Uterus (tissue), 4 donors: ENCODE measurements around the gene CMAS. TPM values are rescaled to one million over a fixed set of nuclear protein-coding genes. Genes with fewer than 3 reads are reported as not detected.

ENCODE experiments used
- DNase-seq, 2 donors: peaks; one replicate each; pipeline ENCODE4 v3.0.0-alpha.2; 2019 to 2020
- H3K27ac ChIP-seq, 2 donors: fragments of 200-600 bp; sonication (generic); 1 replicate in 1 of 2; 2 replicates in 1 of 2; pipeline ENCODE4 v1.5.1; 2016 to 2018
- H3K27me3 ChIP-seq, 2 donors: fragments of 200-600 bp; sonication (generic); one replicate each; pipeline ENCODE4 v1.5.1; 2018 to 2019; ENCODE audit warnings: control low read depth in 1 of 2
- H3K36me3 ChIP-seq, 2 donors: fragments of 200-600 bp; sonication (generic); one replicate each; pipeline ENCODE4 v1.5.1; 2019; ENCODE audit warnings: control low read depth in 1 of 2
- H3K4me1 ChIP-seq, 2 donors: fragments of 200-600 bp; sonication (generic); one replicate each; pipeline ENCODE4 v1.5.1; 2018 to 2019; ENCODE audit warnings: control low read depth in 1 of 2
- H3K4me3 ChIP-seq, 2 donors: fragments of 200-600 bp; sonication (generic); 1 replicate in 1 of 2; 2 replicates in 1 of 2; pipeline ENCODE4 v1.5.1; 2018 to 2019; ENCODE audit warnings: mild to moderate bottlenecking in 1 of 2
- H3K9me3 ChIP-seq, 2 donors: fragments of 200-600 bp; sonication (generic); one replicate each; pipeline ENCODE4 v1.5.1; 2019; ENCODE audit warnings: control low read depth in 1 of 2
- POLR2A ChIP-seq, 2 donors: fragments of 450-650 bp; IDR thresholded peaks; one replicate each; pipeline ENCODE4 v1.6.1; 2016; ENCODE audit warnings: antibody characterized with exemption in 2 of 2, mild to moderate bottlenecking in 1 of 2, moderate library complexity in 1 of 2
- intact Hi-C: fragments of 100-400 bp; cut with DNase I; formaldehyde crosslinking; loops from one replicate; pipeline ENCODE4 v1.15.1; 2023; ENCODE audit warnings: low total_unique reads
- total RNA-seq, 4 donors: library from RNA; depleted of rRNA in 3 of 4; stranded (reverse); fragments of >200 nt in 3 of 4; gene quantifications; one replicate each; pipeline versions ENCODE4 v1.1.0 to v1.2.4, GENCODE V29; 2014 to 2023
- TF ChIP-seq, protein P1 (sequence below), 4 experiments: fragments of 200-600 bp in 2 of 4; fragments of 450-650 bp in 2 of 4; sonication (generic) in 2 of 4; IDR thresholded peaks; one replicate each; pipeline ENCODE4 v1.5.1; 2016 to 2019; ENCODE audit warnings: antibody characterized with exemption in 4 of 4, mild to moderate bottlenecking in 2 of 4, moderate library complexity in 1 of 4
- donor health status: DM: yes; HTN: yes; CAD: no.

Gene CMAS
- total RNA-seq, 4 donors from 2014 or later = 34.8 to 53.2 (median 39.9) TPM

DNA sequence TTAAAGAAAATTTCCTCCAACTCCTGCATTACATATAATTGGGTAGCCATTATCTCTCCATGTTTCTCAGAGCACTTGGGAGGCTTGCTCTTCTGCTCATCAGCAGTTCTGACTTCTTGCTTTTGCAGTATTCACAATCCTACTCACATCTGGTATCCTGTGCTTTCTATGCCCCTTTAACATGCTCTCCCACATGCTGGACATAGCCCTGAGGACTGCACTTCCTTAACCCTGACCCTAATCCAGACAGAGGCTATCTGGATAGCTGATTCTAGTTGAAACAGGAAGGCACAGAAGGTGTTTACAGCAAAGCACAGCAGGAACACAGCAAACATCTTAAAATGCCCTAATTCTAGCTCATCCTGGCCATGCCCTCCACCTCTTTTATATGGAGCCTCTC, 7.3 kb upstream of the CMAS start:
- intact Hi-C loops = no loop called here
- no peak for TF ChIP-seq POLR2A (IDR thresholded peaks at IDR 0.05)
- TF ChIP-seq, protein P1, sequence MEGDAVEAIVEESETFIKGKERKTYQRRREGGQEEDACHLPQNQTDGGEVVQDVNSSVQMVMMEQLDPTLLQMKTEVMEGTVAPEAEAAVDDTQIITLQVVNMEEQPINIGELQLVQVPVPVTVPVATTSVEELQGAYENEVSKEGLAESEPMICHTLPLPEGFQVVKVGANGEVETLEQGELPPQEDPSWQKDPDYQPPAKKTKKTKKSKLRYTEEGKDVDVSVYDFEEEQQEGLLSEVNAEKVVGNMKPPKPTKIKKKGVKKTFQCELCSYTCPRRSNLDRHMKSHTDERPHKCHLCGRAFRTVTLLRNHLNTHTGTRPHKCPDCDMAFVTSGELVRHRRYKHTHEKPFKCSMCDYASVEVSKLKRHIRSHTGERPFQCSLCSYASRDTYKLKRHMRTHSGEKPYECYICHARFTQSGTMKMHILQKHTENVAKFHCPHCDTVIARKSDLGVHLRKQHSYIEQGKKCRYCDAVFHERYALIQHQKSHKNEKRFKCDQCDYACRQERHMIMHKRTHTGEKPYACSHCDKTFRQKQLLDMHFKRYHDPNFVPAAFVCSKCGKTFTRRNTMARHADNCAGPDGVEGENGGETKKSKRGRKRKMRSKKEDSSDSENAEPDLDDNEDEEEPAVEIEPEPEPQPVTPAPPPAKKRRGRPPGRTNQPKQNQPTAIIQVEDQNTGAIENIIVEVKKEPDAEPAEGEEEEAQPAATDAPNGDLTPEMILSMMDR (IDR thresholded peaks at IDR 0.05) = no peak
- no peak overlapping the region for H3K27ac ChIP-seq
- no peaks in the 10 kb centered on the region for H3K36me3 ChIP-seq
- no peak overlapping the region for H3K4me3 ChIP-seq
- H3K27me3 ChIP-seq = no peaks in the 10 kb centered on the region
- peaks cover 0 to 4% of the 10 kb centered on the region in 2 donors for H3K4me1 ChIP-seq
- DNase-seq = no peak
- no peaks in the 10 kb centered on the region for H3K9me3 ChIP-seq

DNA sequence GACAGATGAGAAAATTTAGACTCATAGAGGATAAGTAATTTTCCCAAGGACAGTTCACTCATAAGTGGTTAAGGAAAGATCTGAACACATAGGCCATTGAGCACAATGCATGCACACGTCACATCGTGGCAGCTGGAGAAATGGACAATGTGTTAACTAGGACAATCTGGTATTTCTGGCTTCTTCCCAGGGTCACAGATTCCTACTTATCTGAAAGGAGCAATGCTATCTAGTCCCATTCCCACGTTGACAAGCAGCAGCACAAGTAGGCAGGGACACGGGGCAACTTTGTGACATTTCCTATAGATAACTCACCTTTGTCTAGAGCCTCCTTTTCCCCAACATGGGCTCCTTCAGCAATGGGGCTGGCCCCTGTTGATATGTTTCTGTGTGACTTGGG, 6.7 kb upstream of the CMAS start:
- DNase-seq = no peak
- H3K27ac ChIP-seq = no peak overlapping the region
- TF ChIP-seq, protein P1 (IDR thresholded peaks at IDR 0.05) = no peak
- TF ChIP-seq POLR2A (IDR thresholded peaks at IDR 0.05) = no peak
- no peak overlapping the region for H3K4me3 ChIP-seq
- H3K36me3 ChIP-seq = no peaks in the 10 kb centered on the region
- no peaks in the 10 kb centered on the region for H3K27me3 ChIP-seq
- H3K9me3 ChIP-seq = no peaks in the 10 kb centered on the region
- H3K4me1 ChIP-seq = peaks cover 0 to 4% of the 10 kb centered on the region in 2 donors
- intact Hi-C loops = no loop called here

DNA sequence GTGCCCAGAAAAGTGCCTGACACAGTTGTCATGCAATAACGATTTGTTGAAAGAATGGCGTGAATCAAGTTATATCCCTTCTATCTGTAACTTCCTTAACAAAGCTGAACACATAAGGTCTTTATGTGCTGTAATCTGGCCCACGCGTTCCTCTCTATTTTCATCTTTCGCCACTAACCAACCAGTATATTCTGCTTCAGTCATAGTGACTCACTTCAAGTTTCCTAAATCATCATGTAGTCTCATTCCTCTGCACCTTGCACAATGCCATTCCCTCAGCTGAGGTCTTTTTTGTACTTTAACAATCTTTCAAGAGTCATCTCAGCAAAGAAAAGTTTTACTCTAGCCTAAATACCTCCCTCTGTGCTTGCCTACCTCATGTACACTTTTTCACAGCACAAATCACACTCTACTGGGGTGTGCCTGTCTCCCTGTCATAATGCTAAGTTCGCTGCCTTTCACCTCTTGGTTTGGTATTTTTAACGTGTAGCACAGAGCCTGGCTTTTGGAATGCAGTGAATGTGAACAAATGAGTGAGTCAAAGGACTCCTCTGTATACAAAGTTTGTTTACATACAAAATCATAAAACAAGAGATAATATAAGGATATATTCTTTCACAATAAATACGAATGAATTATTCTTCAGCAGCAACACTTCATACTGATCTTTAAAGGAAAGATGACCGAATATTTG, 2.9 kb upstream of the CMAS start:
- Histone ChIP-seq H3K27ac (no peak overlapping the region), H3K27me3 (no peaks in the 10 kb centered on the region), H3K9me3 (no peaks in the 10 kb centered on the region), H3K36me3 (no peaks in the 10 kb centered on the region), H3K4me1 (no peaks in the 10 kb centered on the region), H3K4me3 (no peak overlapping the region)
- TF ChIP-seq, protein P1 (IDR thresholded peaks at IDR 0.05) = no peak
- TF ChIP-seq POLR2A (IDR thresholded peaks at IDR 0.05) = no peak
- intact Hi-C loops = no loop called here
- no peak for DNase-seq

DNA sequence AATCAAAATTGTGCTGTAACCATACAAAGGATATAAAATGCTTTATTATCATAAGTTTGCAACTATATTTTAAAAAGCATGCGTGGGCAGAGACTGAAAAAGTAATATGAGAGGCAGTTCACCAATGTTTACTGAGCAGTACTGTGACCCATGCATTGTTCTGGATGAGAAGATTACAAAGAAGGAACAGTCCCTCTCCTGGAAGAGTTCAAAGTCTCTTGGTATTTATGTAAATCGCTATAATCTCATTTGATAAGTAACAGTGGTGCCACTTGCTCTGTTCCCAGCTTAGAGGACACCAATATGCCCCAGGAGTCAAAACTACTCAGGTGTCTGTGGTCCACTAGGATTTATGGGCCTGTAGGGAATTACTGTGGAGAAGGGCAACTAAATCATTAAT, 2.1 kb upstream of the CMAS start:
- DNase-seq = no peak
- Histone ChIP-seq H3K36me3 (no peaks in the 10 kb centered on the region), H3K9me3 (no peaks in the 10 kb centered on the region), H3K4me3 (no peak overlapping the region), H3K4me1 (no peaks in the 10 kb centered on the region), H3K27me3 (no peaks in the 10 kb centered on the region), H3K27ac (no peak overlapping the region)
- no peak for TF ChIP-seq POLR2A (IDR thresholded peaks at IDR 0.05)
- TF ChIP-seq, protein P1 (IDR thresholded peaks at IDR 0.05) = no peak
- intact Hi-C loops = no loop called here

DNA sequence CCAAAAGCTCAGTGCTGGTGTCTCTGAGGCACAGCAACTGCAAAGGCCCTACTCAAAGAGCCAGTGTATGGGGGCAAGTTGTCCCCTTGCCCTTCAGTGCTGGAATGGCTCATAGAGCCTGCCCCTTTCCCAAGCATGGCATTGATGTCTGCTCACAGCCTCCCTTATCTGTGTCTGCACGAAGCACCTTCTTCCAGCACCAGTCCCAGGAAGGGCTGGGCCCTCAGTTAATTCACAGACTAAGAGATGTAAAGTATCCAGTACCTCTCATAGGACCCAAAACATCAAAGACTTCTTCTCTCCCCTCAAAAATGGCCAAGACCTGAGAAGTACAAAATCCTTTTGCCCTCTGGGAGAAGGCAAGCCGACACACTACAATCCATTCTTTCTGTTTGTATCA, 1.6 kb upstream of the CMAS start:
- DNase-seq = no peak
- Histone ChIP-seq H3K27ac (no peak overlapping the region), H3K9me3 (no peaks in the 10 kb centered on the region), H3K36me3 (no peaks in the 10 kb centered on the region), H3K4me1 (no peaks in the 10 kb centered on the region), H3K4me3 (no peak overlapping the region), H3K27me3 (no peaks in the 10 kb centered on the region)
- TF ChIP-seq, protein P1 (IDR thresholded peaks at IDR 0.05) = no peak
- TF ChIP-seq POLR2A (IDR thresholded peaks at IDR 0.05) = no peak
- intact Hi-C loops = no loop called here
